Endometrium (tissue), 2 donors: ENCODE measurements around the gene CDK2.
"Not testable (repeated sequence)": the region's sequence is repeated elsewhere in the genome, so short reads cannot be mapped to it uniquely, and the experiment has no call there.

Experiments used
- FAIRE-seq: peaks from 2 replicates; lab custom pipeline; 2012; peaks lifted over from hg19 to GRCh38; lab: Jason Lieb, UNC
- donor health status: control.
- donor health status: control.

Gene CDK2

GRCh38 chr12:55966408-55967281, at the start of gene CDK2:
CDK2 (plus strand) TSS chr12:55966830; CDS start chr12:55967009, 179 bp downstream.
- no peak for FAIRE-seq

- not testable (repeated sequence) for FAIRE-seq
Measured at GRCh38 chr12:55919032-55919431, 47.6 kb upstream of the CDK2 start.

GRCh38 chr12:55922126-55922525, 44.5 kb upstream of the CDK2 start:
- no peak for FAIRE-seq

- not testable (repeated sequence) for FAIRE-seq
Measured at GRCh38 chr12:55923648-55924047, 43.0 kb upstream of the CDK2 start.

- FAIRE-seq: no peak
Measured at GRCh38 chr12:55925371-55925770, 41.3 kb upstream of the CDK2 start.

GRCh38 chr12:55925870-55926737, 40.5 kb upstream of the CDK2 start:
- FAIRE-seq: no peak

- FAIRE-seq: no peak
Measured at GRCh38 chr12:55926738-55927587, 39.7 kb upstream of the CDK2 start.

- no peak for FAIRE-seq
Measured at GRCh38 chr12:55927588-55928502, 38.8 kb upstream of the CDK2 start, which contains the start of gene PYM1. PYM1 (minus strand) TSS chr12:55927894; CDS start chr12:55927761, 133 bp downstream.

- no peak for FAIRE-seq
Measured at GRCh38 chr12:55929306-55929791, 37.3 kb upstream of the CDK2 start.

- FAIRE-seq: no peak
Measured at GRCh38 chr12:55930771-55931316, 35.8 kb upstream of the CDK2 start, which contains the start of gene DGKA. DGKA (plus strand) TSS chr12:55931162; CDS start chr12:55936504, 5,342 bp downstream.

GRCh38 chr12:55931317-55931779, 35.3 kb upstream of the CDK2 start:
- FAIRE-seq: no peak

GRCh38 chr12:55931780-55932550, 34.7 kb upstream of the CDK2 start:
- no peak for FAIRE-seq

GRCh38 chr12:55932551-55932910, 34.1 kb upstream of the CDK2 start:
- no peak for FAIRE-seq

- FAIRE-seq: no peak
Measured at GRCh38 chr12:55933169-55933798, 33.3 kb upstream of the CDK2 start.

- no peak for FAIRE-seq
Measured at GRCh38 chr12:55933799-55934742, 32.6 kb upstream of the CDK2 start.

GRCh38 chr12:55934773-55935172, 31.9 kb upstream of the CDK2 start:
- FAIRE-seq: no peak

GRCh38 chr12:55935738-55936151, 30.9 kb upstream of the CDK2 start:
- no peak for FAIRE-seq

GRCh38 chr12:55937981-55938380, 28.6 kb upstream of the CDK2 start:
- no peak for FAIRE-seq
